K562 (cell line): ENCODE results near the gene ZNF615. TPM values are rescaled to one million over a fixed set of nuclear protein-coding genes. Genes with fewer than 3 reads are reported as not detected.
A peak's percentile ranks its signal among the peaks of the same experiment; 100 is the strongest.

Experiments
- CEBPG ChIP-seq, 3 experiments: fragments of 200-800 bp in 1 of 3; sonication (Bioruptor generic) in 1 of 3; sonication (generic) in 1 of 3; formaldehyde crosslinking in 1 of 3; IDR thresholded peaks in 2 of 3; conservative IDR thresholded peaks in 1 of 3; 2 replicates each; pipeline versions ENCODE4 v1.6.1 to v1.8.0; 2016 to 2022; ENCODE audit warnings: missing compliant biosample characterization in 2 of 3, missing genetic modification characterization in 2 of 3, mild to moderate bottlenecking in 1 of 3, missing genetic modification reagents in 1 of 3
- E2F8 ChIP-seq: fragments of 450-650 bp; IDR thresholded peaks from 2 replicates; pipeline ENCODE4 v1.7.1; 2018; ENCODE audit warnings: mild to moderate bottlenecking, low read depth; ENCODE audit not compliant: partially characterized antibody
- FOXO4 ChIP-seq: fragments of 450-650 bp; formaldehyde crosslinking; IDR thresholded peaks from 2 replicates; pipeline ENCODE4 v1.4.0; 2020; ENCODE audit warnings: mild to moderate bottlenecking, moderate library complexity
- SMARCE1 ChIP-seq: fragments of 450-650 bp; IDR thresholded peaks from 2 replicates; pipeline ENCODE4 v1.7.1; 2016; ENCODE audit warnings: mild to moderate bottlenecking
- ZBED1 ChIP-seq: IDR thresholded peaks from 2 replicates; pipeline ENCODE4 v1.6.1; 2014
- ZNF263 ChIP-seq: sonication (generic); formaldehyde crosslinking; IDR thresholded peaks from 2 replicates; pipeline ENCODE4 v1.8.0; 2022; ENCODE audit warnings: mild to moderate bottlenecking, missing genetic modification reagents, borderline replicate concordance
- polyA plus RNA-seq, 8 experiments: library from polyadenylated mRNA; depleted of rRNA in 4 of 8; stranded (reverse) in 5 of 8; unstranded in 3 of 8; fragments of >200 nt; fragmentation: Nextera tagmentation in 2 of 8; fragmentation: Illumina TruSeq in 1 of 8; extraction: Ambion mirVana in 2 of 8; extraction: Trizol in 1 of 8; gene quantifications; 2 replicates each; pipeline versions ENCODE4 v1.2.1 to v1.2.3, GENCODE V29; 2011 to 2014; ENCODE audit warnings: inconsistent platforms in 1 of 8, missing spikeins in 1 of 8
- total RNA-seq, 7 experiments: library from RNA; depleted of rRNA in 6 of 7; stranded (reverse); fragments of >200 nt in 6 of 7; fragmentation: Illumina TruSeq in 2 of 7; extraction: Trizol in 2 of 7; gene quantifications; 2 replicates each; pipeline versions ENCODE4 v1.2.1 to v1.2.3, GENCODE V29; 2011 to 2021; ENCODE audit warnings: low replicate concordance in 1 of 7
- TF ChIP-seq, protein P1 (sequence below): fragments of 250-450 bp; sonication (Bioruptor Pico); IDR thresholded peaks from 2 replicates; pipeline ENCODE4 v1.4.0; 2020; ENCODE audit warnings: mild to moderate bottlenecking
- TF ChIP-seq, protein P2 (sequence below): conservative IDR thresholded peaks from 2 replicates; pipeline ENCODE4 v1.6.1; 2011; ENCODE audit warnings: low read depth, mild to moderate bottlenecking, low read length; ENCODE audit not compliant: control insufficient read depth
- TF ChIP-seq, protein P3 (sequence below): sonication (generic); formaldehyde crosslinking; IDR thresholded peaks from 2 replicates; pipeline ENCODE4 v1.8.1; 2023; ENCODE audit warnings: mild to moderate bottlenecking, missing genetic modification reagents, moderate library complexity
- TF ChIP-seq, protein P4 (sequence below): fragments of 200-800 bp; sonication (Bioruptor generic); IDR thresholded peaks from 2 replicates; pipeline ENCODE4 v1.6.1; 2017; ENCODE audit warnings: missing genetic modification characterization, missing compliant biosample characterization
- TF ChIP-seq, protein P5 (sequence below): fragments of 250-450 bp; sonication (Bioruptor Pico); IDR thresholded peaks from 2 replicates; pipeline ENCODE4 v1.5.0; 2020; ENCODE audit warnings: mild to moderate bottlenecking, borderline replicate concordance

Gene ZNF615
- total and polyA plus RNA-seq, 9 of the 15 experiments (the other 6 are each of a cell fraction or from before 2014, with no cell fraction given) = 1.2 to 4.4 (median 2.7) TPM

DNA sequence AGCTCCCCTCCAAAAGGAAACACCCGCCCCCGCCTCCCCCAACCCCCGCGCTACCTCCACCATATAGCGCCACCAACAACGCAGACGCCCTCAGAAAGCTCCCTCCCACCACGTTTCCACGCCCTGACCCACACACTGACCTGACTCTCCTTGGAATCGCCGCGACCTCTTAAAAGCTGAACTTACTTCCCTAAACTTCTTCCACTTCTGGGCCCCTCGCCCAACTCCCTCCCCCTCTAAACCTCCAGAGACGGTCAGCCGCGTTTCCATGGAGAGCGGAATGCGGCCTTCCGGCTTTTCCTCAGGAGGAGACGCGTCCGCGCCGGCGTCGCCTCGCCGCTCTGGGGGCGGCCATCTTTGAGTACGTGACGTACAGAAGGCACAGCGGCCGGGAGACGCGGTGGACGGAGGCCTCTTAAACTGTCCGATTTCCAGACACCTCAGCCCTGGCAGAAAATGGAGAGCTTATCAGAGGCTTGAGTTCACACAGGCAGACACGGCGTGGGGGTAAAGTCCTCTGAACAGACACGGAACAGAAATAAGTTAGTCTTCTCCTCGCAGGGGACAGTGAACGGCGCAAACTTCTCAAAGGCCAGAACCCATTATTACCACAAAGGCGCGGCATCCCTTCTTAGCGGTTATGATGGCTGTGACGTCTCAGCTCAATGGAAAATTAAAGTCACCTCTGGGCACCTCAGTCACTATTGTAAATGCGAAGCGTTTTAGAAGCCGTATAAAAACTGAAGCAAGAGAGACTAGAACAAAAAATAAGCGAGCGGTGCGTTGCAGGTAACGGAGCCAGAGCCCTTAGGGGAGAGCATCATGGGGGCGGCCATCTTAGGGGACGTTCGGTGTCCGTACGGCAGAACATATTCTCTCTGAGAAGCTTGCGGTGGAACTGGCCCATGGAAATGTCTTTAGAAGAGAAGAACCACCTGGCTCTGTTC, 40.8 kb upstream of the ZNF615 start, which contains the start of gene ZNF432 (continued):
- TF ChIP-seq, protein P1, sequence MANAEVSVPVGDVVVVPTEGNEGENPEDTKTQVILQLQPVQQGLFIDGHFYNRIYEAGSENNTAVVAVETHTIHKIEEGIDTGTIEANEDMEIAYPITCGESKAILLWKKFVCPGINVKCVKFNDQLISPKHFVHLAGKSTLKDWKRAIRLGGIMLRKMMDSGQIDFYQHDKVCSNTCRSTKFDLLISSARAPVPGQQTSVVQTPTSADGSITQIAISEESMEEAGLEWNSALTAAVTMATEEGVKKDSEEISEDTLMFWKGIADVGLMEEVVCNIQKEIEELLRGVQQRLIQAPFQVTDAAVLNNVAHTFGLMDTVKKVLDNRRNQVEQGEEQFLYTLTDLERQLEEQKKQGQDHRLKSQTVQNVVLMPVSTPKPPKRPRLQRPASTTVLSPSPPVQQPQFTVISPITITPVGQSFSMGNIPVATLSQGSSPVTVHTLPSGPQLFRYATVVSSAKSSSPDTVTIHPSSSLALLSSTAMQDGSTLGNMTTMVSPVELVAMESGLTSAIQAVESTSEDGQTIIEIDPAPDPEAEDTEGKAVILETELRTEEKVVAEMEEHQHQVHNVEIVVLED (CRISPR knock-in tag) = peak; percentile 93
- TF ChIP-seq ZNF263 (no peak), E2F8 (peak; percentile 63), ZBED1 (0 out of 2 replicates have a peak, but pooled peaks have one; percentile 15), CEBPG (CRISPR knock-in tag; IDR thresholded peaks at IDR 0.05) (no peak), CEBPG (tag; conservative IDR thresholded peaks at IDR 0.05 in 1 of 2, IDR thresholded peaks at IDR 0.05 in 1 of 2) (no peak), SMARCE1 (0 out of 2 replicates have a peak, but pooled peaks have one; percentile 37), FOXO4 (0 out of 2 replicates have a peak, but pooled peaks have one; percentile 29)
- TF ChIP-seq, protein P2, sequence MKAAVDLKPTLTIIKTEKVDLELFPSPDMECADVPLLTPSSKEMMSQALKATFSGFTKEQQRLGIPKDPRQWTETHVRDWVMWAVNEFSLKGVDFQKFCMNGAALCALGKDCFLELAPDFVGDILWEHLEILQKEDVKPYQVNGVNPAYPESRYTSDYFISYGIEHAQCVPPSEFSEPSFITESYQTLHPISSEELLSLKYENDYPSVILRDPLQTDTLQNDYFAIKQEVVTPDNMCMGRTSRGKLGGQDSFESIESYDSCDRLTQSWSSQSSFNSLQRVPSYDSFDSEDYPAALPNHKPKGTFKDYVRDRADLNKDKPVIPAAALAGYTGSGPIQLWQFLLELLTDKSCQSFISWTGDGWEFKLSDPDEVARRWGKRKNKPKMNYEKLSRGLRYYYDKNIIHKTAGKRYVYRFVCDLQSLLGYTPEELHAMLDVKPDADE = peak; percentile 76
- TF ChIP-seq, protein P3, sequence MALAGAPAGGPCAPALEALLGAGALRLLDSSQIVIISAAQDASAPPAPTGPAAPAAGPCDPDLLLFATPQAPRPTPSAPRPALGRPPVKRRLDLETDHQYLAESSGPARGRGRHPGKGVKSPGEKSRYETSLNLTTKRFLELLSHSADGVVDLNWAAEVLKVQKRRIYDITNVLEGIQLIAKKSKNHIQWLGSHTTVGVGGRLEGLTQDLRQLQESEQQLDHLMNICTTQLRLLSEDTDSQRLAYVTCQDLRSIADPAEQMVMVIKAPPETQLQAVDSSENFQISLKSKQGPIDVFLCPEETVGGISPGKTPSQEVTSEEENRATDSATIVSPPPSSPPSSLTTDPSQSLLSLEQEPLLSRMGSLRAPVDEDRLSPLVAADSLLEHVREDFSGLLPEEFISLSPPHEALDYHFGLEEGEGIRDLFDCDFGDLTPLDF (CRISPR knock-in tag) = 0 out of 2 replicates have a peak, but pooled peaks have one; percentile 54
- TF ChIP-seq, protein P4, sequence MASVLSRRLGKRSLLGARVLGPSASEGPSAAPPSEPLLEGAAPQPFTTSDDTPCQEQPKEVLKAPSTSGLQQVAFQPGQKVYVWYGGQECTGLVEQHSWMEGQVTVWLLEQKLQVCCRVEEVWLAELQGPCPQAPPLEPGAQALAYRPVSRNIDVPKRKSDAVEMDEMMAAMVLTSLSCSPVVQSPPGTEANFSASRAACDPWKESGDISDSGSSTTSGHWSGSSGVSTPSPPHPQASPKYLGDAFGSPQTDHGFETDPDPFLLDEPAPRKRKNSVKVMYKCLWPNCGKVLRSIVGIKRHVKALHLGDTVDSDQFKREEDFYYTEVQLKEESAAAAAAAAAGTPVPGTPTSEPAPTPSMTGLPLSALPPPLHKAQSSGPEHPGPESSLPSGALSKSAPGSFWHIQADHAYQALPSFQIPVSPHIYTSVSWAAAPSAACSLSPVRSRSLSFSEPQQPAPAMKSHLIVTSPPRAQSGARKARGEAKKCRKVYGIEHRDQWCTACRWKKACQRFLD = peak; percentile 65; the same call in 1 of the 2 replicates
- TF ChIP-seq, protein P5, sequence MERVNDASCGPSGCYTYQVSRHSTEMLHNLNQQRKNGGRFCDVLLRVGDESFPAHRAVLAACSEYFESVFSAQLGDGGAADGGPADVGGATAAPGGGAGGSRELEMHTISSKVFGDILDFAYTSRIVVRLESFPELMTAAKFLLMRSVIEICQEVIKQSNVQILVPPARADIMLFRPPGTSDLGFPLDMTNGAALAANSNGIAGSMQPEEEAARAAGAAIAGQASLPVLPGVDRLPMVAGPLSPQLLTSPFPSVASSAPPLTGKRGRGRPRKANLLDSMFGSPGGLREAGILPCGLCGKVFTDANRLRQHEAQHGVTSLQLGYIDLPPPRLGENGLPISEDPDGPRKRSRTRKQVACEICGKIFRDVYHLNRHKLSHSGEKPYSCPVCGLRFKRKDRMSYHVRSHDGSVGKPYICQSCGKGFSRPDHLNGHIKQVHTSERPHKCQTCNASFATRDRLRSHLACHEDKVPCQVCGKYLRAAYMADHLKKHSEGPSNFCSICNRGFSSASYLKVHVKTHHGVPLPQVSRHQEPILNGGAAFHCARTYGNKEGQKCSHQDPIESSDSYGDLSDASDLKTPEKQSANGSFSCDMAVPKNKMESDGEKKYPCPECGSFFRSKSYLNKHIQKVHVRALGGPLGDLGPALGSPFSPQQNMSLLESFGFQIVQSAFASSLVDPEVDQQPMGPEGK = no peak
